ENCODE data around the gene UQCRHL. TPM values are rescaled to one million over a fixed set of nuclear protein-coding genes. Genes with fewer than 3 reads are reported as not detected.
"Not testable (repeated sequence)": the region's sequence is repeated elsewhere in the genome, so short reads cannot be mapped to it uniquely, and the experiment has no call there.

UQCRHL gene
- total RNA-seq, 1 experiment from 2014 or later: 2.6 TPM

DNA sequence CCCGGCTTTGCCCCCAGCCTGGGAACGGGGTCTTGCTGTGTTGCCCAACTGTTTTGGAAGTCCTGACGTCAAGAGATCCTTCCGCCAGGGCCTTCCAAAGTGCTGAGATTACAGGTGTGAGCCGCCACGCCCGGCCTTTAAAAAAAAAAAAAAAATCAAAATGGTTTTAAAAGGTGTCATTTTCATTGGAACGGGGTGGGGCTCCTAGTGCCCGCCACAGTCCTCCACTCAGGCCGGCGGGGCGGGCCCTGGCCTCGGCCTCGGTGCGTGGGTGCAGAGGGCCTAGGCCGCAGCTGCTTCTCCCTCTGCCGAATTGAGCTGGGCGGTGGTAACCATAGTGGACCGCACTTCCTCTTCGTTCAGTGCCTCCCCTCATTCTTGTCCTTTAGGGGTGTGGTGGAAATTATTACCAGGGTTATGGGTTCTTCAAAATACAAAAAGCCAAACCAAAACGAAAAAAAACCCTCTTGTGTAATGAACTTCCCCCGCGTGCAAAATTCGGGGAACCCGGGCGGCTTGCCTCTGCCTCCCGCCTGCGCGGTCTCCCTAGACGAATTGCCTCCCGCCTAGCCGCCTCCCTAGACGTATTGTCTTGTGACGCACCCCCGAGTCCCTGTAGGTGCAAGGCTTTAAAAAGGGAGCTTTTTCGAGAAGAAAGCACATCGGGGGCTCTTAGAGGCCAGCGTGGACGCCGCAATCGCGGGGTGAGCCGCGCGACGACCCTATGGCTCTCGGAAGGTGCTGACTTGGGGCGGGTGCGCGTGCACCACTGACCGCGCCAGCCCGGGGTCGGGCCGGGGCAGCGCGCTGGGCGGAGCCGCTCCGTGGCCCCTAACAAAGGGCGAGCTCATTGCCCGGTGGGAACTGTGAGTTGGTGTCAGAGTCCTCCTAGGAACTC, 29.6 kb upstream of the UQCRHL start:
- in situ Hi-C loops (cut with HindIII; ENCODE audit: low pct_unique_long_range_greater_than_20kb, low sequenced_read_pairs) (no loop called here), intact Hi-C loops (cut with micrococcal nuclease; ENCODE audit: unreplicated experiment) (no loop called here)
- ChIA-PET POLR2A (interaction anchor here (0.6 kb wide), 1 partner anchor 49 kb away, joined by 9 read pairs; no protein-coding TSS in a partner anchor), CTCF (no interaction called here)
- BruUV-seq (replicated peaks): no TSS peak
- TF ChIP-seq TCF7L2 (IDR thresholded peaks at IDR 0.05; ENCODE audit: low read depth, low read length): no peak
- TF ChIP-seq, protein P1, sequence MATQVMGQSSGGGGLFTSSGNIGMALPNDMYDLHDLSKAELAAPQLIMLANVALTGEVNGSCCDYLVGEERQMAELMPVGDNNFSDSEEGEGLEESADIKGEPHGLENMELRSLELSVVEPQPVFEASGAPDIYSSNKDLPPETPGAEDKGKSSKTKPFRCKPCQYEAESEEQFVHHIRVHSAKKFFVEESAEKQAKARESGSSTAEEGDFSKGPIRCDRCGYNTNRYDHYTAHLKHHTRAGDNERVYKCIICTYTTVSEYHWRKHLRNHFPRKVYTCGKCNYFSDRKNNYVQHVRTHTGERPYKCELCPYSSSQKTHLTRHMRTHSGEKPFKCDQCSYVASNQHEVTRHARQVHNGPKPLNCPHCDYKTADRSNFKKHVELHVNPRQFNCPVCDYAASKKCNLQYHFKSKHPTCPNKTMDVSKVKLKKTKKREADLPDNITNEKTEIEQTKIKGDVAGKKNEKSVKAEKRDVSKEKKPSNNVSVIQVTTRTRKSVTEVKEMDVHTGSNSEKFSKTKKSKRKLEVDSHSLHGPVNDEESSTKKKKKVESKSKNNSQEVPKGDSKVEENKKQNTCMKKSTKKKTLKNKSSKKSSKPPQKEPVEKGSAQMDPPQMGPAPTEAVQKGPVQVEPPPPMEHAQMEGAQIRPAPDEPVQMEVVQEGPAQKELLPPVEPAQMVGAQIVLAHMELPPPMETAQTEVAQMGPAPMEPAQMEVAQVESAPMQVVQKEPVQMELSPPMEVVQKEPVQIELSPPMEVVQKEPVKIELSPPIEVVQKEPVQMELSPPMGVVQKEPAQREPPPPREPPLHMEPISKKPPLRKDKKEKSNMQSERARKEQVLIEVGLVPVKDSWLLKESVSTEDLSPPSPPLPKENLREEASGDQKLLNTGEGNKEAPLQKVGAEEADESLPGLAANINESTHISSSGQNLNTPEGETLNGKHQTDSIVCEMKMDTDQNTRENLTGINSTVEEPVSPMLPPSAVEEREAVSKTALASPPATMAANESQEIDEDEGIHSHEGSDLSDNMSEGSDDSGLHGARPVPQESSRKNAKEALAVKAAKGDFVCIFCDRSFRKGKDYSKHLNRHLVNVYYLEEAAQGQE (IDR thresholded peaks at IDR 0.05; ENCODE audit: insufficient read depth in 1 of 2, low read depth in 2 of 2, low read length in 1 of 2): no peak
- TF ChIP-seq SIN3A (IDR thresholded peaks at IDR 0.05; ENCODE audit: borderline replicate concordance, insufficient read depth, low read depth, low read length): no peak
- no peak; the same call in 1 of the 2 replicates for TF ChIP-seq POLR2AphosphoS5 (IDR thresholded peaks at IDR 0.05; ENCODE audit: low read depth, low read length)
- TF ChIP-seq, protein P2, sequence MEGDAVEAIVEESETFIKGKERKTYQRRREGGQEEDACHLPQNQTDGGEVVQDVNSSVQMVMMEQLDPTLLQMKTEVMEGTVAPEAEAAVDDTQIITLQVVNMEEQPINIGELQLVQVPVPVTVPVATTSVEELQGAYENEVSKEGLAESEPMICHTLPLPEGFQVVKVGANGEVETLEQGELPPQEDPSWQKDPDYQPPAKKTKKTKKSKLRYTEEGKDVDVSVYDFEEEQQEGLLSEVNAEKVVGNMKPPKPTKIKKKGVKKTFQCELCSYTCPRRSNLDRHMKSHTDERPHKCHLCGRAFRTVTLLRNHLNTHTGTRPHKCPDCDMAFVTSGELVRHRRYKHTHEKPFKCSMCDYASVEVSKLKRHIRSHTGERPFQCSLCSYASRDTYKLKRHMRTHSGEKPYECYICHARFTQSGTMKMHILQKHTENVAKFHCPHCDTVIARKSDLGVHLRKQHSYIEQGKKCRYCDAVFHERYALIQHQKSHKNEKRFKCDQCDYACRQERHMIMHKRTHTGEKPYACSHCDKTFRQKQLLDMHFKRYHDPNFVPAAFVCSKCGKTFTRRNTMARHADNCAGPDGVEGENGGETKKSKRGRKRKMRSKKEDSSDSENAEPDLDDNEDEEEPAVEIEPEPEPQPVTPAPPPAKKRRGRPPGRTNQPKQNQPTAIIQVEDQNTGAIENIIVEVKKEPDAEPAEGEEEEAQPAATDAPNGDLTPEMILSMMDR (IDR thresholded peaks at IDR 0.05): no peak
- DNase-seq (ENCODE audit: low read depth, low spot score) (no peak), ATAC-seq (no peak)
- H3K4me3 ChIP-seq (ENCODE audit: low read depth in 2 of 2, low read length in 2 of 2): peak overlapping the region in 1 of 2 experiments; percentile 91; a peak in 3 of 4 replicates
- H3K36me3 ChIP-seq (ENCODE audit: control insufficient read depth, insufficient read depth, low read length): no peaks in the 10 kb centered on the region
- no peaks in the 10 kb centered on the region for H3K9me3 ChIP-seq (ENCODE audit: control insufficient read depth, insufficient read depth, low read depth, low read length)
- H3K4me1 ChIP-seq (ENCODE audit: control insufficient read depth, insufficient read depth, low read length): peaks cover 17% of the 10 kb centered on the region
- peak overlapping the region; percentile 73 for H3K27ac ChIP-seq (ENCODE audit: low read length)
- H3K27me3 ChIP-seq (ENCODE audit: control insufficient read depth, insufficient read depth, low read length): no peaks in the 10 kb centered on the region

DNA sequence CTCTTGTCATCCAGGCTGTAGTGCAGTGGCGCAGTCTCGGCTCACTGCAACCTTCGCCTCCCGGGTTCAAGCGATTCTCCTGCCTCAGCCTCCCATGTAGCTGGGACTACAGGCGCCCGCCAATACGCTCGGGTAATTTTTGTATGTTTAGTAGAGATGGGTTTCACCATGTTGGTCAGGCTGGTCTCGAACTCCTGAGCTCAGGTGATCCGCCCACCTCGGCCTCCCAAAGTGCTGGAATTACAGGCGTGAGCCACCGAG, 29.0 kb upstream of the UQCRHL start:
- Histone ChIP-seq H3K4me3 (ENCODE audit: low read depth in 2 of 2, low read length in 2 of 2) (peak overlapping the region; percentile 65 to 91), H3K27ac (ENCODE audit: low read length) (peak overlapping the region; percentile 73), H3K4me1 (ENCODE audit: control insufficient read depth, insufficient read depth, low read length) (peaks cover 22% of the 10 kb centered on the region)
- TSS peak; percentile 93 for BruUV-seq (replicated peaks)
- intact Hi-C loops (cut with micrococcal nuclease; ENCODE audit: unreplicated experiment); H3K27me3 ChIP-seq (ENCODE audit: control insufficient read depth, insufficient read depth, low read length); ATAC-seq; DNase-seq (ENCODE audit: low read depth, low spot score); in situ Hi-C loops (cut with HindIII; ENCODE audit: low pct_unique_long_range_greater_than_20kb, low sequenced_read_pairs); H3K36me3 ChIP-seq (ENCODE audit: control insufficient read depth, insufficient read depth, low read length); H3K9me3 ChIP-seq (ENCODE audit: control insufficient read depth, insufficient read depth, low read depth, low read length): not testable (repeated sequence)
- ChIA-PET POLR2A (interaction anchor here (1.0 kb wide), 1 partner anchor 11 kb away, joined by 5 read pairs; the partner anchor contains the start of gene SPEN), CTCF (interaction anchor here (0.5 kb wide), 1 partner anchor 161 kb away, joined by 7 read pairs; no protein-coding TSS in a partner anchor)

Data from Panc1 (cell line).